HG03280 (cell line): Measurements from ENCODE around the gene MUC5B.
A peak's percentile ranks its signal among the peaks of the same experiment; 100 is the strongest.
"Not testable (repeated sequence)": the region's sequence is repeated elsewhere in the genome, so short reads cannot be mapped to it uniquely, and the experiment has no call there.

Experiments used
- ATAC-seq: cut with Tn5 transposase; IDR thresholded peaks from one replicate; pipeline ENCODE4 v1.9.1; 2021; ENCODE audit warnings: mild to moderate bottlenecking, moderate library complexity; ENCODE audit not compliant: unreplicated experiment

The MUC5B gene

GRCh38 chr11:1202776-1203504 lies 19.9 kb upstream of the MUC5B start:
- peak; percentile 51 for ATAC-seq

DNA sequence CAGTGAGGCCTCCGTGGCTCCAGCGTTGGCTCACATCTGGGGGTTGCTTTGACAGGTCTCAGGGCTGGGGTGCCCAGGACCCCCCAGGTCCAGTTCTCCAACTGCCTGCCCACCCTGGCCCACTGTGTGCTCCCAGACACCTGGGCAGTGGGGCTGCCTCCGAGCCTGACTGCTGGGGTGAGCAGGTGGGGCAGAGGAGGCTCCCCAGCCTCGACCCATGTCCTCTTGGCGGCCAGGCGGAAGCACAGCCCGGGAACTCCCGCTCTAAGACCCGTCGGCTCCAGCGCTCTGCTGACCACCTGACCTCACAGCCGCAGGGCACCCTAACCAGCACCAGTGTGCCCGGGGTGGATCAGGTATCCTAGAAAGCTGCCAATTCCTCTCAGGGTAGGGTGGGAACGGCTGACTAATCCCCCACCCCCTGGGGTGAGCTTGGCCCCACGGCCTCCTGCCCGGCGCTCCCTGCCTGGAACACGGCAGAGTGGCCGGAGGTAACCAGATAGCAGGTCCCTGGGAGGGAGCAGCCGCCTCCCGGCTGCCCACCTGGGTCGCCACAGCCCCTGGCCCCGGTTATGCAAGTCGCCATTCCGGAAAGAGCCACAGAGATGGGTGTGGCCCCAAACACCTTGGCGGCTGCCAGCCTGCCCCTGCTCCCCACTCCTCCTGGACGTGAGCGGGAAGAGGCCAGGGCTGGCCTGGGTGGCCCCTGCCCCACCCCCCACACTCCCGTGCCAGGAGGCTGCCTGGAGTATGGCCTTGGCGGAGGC lies 19.2 kb upstream of the MUC5B start:
- ATAC-seq = no peak

DNA sequence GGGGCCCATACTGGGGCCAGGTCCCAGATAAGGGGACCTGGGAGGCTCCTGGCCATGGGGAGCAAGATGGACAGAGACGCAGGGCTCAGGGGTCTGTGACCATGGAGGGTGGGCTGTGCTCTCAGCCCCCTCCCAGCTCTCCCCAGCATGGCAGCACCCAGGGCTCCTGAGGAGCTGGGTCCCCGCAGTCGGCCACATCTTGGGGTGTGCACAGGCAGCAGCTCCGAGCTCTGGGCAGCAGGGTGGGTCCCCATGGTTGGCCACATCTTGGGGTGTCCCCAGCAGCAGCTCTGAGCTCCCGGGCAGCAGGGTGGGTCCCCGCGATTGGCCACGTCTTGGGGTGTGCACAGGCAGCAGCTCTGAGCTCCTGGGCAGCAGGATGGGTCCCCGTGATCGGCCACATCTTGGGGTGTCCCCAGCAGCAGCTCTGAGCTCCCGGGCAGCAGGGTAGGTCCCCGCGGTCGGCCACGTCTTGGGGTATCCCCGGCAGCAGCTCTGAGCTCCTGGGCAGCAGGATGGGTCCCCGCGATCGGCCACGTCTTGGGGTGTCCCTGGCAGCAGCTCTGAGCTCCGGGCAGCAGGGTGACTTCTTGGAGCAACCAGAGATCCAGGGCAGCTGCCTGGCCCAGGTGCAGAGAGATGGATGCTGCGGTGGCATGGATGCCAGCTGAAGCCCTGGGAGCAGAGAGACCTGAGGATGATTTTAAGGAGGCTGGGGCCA lies 18.3 kb upstream of the MUC5B start:
- no peak for ATAC-seq

GRCh38 chr11:1205121-1205986 lies 17.5 kb upstream of the MUC5B start:
- no peak for ATAC-seq

- no peak for ATAC-seq
Measured at GRCh38 chr11:1205987-1206331, 16.9 kb upstream of the MUC5B start.

GRCh38 chr11:1206391-1207271 lies 16.2 kb upstream of the MUC5B start:
- ATAC-seq = no peak

DNA sequence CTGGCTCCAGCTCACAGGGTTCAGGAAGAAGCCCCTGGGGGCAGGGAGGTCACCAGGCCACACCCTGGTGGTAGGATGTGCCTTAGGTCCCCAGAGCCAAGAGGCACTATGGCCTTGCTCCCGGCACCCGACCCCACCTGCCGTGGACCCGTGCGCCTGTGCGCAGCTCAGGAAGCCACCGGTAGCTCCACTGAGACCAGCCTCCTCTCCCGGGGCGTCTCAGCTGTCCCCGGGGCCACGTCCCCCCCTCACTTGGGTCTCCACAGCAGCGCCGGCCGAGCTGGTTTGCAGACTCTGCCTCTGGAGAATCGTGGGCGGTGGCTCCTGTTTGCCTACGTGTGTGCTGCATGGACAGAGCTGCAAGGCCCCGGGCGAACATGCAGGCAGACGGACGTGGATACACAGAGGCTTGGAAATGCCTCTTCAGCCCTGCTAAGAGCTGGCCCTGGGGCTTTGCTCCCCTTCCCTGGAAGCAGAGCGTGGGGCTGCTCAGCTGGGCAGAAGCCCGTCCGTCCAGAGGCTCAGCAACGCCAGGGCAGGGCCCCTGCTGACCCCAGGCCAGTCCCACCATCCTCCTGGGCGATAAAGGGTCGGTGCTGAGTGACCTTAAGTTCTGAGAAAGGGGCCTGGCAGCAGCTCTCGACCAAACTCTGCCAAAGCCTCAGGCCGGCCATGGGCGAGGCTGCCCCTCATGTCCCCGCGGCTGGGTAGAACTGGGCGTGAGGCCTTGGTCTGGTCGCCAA lies 15.3 kb upstream of the MUC5B start:
- no peak for ATAC-seq

DNA sequence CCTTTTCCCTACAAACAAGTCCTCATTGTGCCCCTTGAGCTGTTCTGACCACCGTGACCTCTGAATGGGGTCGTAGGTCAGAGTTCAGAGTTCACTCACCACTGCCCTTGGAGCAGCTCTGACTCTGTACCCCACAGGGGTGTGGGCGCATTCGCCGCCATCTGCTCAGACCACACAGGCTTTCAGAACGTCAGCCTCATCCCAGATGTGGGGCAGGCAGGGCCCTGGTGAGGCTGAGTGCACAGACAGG lies 14.8 kb upstream of the MUC5B start:
- ATAC-seq = no peak

GRCh38 chr11:1208394-1209261 lies 14.2 kb upstream of the MUC5B start:
- ATAC-seq = no peak

GRCh38 chr11:1209371-1210057 lies 13.4 kb upstream of the MUC5B start:
- ATAC-seq = no peak

DNA sequence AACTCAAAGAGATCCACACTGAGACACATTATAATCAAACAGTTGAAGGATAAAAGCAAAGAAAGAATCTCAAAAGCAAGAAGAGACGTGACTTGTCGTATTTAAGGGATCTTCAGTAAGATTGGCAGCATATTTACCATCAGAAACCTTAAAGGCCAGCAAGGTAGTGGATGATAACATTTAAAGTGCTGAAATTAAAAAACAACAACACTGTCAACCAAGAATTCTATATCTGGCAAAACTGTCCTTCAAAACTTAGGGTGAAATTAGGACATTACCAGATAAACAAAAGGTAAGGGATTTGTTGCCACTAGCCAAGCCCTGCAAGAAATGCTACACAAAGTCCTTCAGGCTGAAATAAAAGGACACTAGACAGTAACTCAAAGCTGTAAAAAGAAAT lies 11.0 kb upstream of the MUC5B start:
- no peak for ATAC-seq

GRCh38 chr11:1215826-1216225 lies 7.0 kb upstream of the MUC5B start:
- ATAC-seq = not testable (repeated sequence)

GRCh38 chr11:1217151-1217550 lies 5.7 kb upstream of the MUC5B start:
- ATAC-seq = no peak

GRCh38 chr11:1218256-1218787 lies 4.5 kb upstream of the MUC5B start:
- no peak for ATAC-seq

DNA sequence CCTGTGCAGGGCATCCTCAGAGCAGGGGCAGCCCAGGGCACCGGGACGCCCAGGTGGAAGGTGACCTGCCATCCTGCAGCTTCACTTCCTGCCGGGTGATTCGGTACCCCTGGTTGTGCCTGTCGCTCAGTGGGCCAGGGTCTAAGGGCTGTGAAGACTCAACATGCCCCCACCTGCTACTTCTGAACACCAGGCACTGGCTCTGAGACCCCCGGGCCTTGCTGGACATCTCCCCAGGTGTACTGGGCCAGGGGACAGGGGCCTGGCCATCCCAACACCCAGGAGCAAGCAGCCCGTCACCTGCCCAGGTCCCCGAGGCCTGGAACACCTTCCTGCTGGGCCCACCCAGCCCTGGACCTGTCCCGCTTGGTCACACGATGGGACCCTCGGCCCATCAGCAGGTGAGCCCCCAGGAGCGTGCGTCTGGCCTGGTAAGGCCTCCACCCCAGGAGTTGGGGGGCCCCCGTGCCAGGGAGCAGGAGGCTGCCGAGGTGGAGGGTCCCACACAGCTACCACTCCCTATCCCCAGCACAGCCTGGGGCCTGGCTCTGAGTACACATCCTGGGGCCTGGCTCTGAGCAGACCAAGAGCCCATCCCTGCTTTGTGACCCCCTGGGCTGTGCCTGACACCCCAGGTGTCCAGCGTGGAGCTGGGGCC lies 3.9 kb upstream of the MUC5B start:
- no peak for ATAC-seq

DNA sequence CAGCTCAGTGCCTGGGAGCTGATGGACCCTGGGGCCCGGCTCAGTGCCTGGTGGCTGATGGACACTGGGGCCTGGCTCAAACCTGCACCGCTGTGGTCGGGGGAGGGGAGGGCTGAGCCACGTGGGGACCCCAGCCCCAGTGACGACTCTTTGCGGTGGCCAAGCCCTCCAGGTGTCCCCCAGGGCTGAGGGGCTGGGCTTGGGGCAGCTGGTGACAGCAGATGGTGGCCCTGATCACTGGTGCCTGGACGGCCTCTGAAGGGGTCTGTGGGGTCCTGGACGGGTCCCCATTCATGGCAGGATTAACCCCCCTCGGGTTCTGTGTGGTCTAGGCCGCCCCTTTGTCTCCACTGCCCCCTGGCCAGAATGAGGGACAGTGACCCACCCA lies 3.4 kb upstream of the MUC5B start:
- no peak for ATAC-seq
